Activated CD4-positive, alpha-beta T cell treated with anti-CD3 and anti-CD28 coated beads, Interleukin-10, Interleukin-2, amounts not matched to agents 100 ng/mL and 50 ng/mL, durations not matched to agents 16 hours and 8 hours (primary cell): ENCODE measurements around the gene BTBD9.
A peak's percentile ranks its signal among the peaks of the same experiment; 100 is the strongest.

Source experiments
- DNase-seq: peaks from one replicate; pipeline ENCODE4 v3.0.0-alpha.2; 2020

BTBD9 gene

DNA sequence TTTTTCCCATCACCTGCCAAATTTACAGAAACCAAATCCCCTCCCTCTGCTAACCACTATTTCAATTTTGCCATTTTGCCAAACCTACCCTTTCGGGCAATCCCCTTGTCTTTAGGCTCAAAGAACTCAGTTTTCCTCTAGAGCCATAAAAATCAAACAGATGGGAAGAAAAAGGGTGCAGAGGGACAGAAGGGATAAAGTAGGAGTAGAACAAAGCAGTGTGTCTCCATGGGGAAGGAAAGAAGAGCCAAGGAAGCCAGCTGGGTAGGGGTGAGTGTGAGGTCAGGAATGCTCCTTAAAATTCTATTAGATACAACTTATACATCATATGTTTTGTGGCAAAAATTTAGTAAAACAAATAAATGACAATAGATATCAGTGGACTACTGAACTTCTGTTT is 316.5 kb downstream of the BTBD9 start:
- no peak for DNase-seq

DNA sequence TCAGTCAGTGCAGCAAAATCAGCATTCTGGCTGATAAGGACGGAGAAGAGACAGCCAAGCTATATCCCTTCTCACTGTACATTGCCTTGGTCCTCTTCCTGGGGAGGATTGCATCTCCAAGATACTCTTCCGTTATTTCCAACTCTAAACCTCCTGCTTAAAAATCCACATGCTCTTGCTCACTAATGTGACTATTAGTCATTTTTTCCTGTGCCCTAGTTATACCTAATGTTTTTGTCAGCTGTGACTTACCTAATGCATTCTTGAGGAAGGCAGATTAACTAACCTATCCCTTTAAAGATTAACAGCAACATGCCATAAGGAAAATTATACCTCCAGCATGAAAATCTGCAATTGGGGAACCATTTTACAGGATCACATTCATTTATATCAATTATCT is 317.6 kb downstream of the BTBD9 start:
- no peak for DNase-seq

DNA sequence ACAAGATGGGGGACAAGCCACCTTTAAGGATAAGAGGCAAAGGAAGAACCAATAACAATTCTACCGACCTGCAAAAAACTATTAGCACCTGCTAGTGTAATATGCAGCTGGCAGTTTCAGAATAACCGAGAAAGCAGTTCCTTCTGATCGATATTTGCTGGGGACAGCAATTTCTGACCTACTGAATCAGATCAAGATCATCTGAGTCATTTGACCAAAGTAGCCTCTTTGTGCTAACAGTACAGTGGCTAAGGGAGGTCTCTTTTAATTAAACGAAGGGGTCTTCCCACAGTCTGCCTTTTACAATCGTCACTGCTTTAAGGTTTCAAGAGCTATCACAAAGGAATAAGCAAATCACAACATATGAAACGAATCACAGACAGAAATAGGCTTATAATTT is 318.9 kb downstream of the BTBD9 start:
- peak; percentile 6 for DNase-seq

GRCh38 chr6:38320358-38320757 is 319.4 kb downstream of the BTBD9 start:
- no peak for DNase-seq

DNA sequence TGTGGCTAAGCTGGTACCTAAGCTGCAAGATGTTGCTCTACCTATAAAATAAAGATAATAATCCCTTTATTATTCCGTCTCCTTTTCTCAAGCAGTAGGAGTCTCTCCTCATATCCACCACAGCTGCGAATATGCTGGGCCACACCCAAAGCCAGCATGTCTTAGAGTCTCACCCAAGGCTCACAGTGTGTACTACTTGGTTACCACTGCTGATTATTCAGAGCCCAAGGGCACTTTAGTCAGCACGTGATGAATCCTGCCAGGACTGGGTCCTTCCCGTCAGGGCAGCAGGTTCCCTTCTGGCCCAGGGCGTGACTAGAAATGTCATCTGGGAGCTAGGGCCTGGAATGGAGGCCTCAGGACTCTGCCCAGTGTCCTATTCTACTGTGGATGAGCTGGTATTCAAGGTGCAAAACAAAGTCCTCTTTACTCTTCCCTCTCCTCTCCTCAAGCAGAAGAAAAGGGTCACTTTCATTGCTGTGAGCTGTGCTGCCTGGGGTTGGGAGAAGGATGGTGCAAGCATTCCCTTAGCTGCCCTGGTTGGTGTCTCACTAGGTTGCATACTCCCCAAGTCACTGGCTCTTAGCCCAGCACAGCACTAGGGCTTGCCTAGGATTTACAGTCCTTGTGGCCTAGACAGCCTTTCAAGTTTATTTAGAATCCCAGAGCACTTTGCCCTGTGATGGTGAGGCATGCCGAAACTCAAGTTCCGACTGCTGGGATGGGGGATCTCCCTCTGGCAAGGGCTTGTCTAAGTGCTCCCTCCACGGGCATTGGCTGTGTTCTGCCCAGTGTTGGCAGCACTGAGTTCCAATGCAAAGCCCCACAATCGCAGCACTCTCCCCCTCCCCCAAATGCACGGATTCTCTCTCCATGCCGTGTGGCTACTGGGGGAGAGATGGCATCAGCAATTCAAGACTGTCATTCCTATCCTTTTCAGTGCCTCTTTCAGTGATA is 320.2 kb downstream of the BTBD9 start:
- DNase-seq = no peak

GRCh38 chr6:38316099-38316868 is 323.4 kb downstream of the BTBD9 start:
- DNase-seq = no peak

- no peak for DNase-seq
Observed at GRCh38 chr6:38311201-38311600, 328.5 kb downstream of the BTBD9 start.

- no peak for DNase-seq
Observed at GRCh38 chr6:38310061-38310460, 329.7 kb downstream of the BTBD9 start.

DNA sequence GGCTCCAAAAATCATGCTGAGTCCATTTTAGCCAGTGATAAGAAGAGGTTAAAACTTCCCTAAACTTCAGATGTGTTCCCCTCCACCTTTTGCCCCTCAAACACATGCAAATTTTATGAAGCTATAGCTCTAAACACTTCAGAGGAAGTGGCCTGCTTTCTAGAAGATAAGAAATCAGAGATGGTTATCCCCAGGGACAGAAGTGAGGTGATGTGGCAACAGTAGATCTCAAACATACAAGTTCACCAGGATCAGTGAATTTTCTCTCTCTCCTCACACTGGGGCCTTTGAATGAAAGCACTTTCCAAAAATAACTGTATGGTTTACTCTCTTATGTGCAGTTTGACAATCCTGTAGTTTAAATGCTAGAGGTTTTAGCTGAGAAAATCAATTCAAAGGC is 332.0 kb downstream of the BTBD9 start:
- DNase-seq = no peak

- no peak for DNase-seq
Observed at GRCh38 chr6:38306931-38307330, 332.8 kb downstream of the BTBD9 start.

DNA sequence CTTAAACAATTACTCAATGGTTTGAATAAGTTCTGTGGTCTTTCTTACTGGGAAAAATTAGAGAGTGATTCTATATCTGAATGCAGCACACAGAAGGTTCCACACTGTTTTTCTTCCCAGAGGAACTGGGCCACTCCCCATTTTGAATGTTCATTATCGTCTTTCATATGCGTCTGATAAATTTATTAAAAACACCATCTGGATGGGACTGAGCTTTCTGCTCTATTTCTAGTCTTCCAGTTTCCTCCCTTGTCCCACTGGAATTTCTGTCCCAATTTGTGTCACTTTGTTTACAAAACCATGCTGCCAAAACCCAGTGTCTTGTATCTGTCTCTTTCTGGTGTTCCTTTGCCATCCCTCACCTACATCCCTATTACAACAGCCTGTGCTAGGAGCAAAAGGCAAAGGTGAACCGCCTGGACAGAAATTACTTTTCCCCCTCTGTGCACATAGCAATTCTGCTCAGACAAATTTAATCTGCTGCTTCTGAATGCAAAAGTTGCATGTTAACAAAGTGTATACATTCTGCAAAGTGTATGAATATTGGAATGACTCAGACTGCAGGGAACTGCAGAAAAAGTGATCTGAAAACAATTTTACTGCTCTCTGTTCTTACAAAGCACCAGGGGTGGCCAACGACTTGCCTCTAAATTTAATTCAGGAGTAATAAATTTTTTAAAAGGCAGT is 333.6 kb downstream of the BTBD9 start:
- DNase-seq = peak; percentile 5

- DNase-seq = no peak
Observed at GRCh38 chr6:38302838-38303237, 336.9 kb downstream of the BTBD9 start.

- DNase-seq = no peak
Observed at GRCh38 chr6:38302081-38302480, 337.6 kb downstream of the BTBD9 start.

DNA sequence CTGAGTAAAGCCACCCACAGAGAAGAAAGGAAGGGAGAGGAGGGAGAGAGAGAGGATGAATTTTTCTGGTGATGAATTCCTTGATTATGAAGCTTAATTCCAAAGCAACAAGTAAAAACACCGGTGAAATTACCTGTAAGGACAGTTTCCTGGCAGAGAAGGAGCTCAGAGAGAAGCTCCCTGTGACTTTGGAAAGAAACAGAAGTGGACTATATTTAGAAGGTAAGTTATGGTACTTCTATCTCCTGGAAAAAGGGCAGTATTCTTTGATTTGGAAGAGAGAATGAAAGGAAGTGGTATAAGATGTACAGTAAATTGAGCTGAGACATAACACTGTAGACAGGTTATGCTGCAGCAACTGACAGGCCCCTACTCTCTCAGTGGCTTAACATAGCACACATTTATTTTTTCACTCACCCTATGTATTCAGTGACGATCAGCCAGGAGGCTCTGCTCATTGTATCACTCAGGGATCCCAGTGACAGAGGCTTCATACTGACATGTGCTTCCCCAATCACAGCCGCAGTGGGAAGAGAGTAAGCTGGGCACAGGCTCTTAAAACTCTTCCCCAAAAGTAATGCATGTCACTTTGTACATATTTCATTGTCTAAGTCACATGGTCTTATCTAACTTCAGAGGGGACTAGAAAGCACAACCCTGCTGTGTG is 349.5 kb downstream of the BTBD9 start:
- DNase-seq = no peak

DNA sequence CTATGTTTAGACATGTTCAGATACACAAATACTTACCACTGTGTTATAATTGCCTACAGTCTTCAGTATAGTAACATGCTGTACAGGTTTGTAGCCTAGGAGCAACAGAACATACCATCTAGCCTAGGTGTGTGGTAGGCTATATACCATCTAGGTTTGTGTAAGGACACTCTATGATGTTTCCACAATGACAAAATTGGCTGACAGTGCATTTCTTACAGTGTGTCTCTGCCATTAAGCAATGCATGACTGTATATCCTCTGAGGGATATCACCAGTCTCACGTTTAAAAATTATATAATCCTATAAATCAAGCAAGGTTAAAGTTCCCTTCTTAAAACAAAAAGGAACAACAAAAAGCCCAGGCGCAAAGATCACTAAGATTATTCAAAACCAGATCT is 352.2 kb downstream of the BTBD9 start:
- DNase-seq = no peak

GRCh38 chr6:38284802-38285394 is 354.8 kb downstream of the BTBD9 start:
- DNase-seq = no peak

GRCh38 chr6:38283734-38284362 is 355.9 kb downstream of the BTBD9 start:
- DNase-seq = peak; percentile 39

- no peak for DNase-seq
Observed at GRCh38 chr6:38282911-38283310, 356.8 kb downstream of the BTBD9 start.

DNA sequence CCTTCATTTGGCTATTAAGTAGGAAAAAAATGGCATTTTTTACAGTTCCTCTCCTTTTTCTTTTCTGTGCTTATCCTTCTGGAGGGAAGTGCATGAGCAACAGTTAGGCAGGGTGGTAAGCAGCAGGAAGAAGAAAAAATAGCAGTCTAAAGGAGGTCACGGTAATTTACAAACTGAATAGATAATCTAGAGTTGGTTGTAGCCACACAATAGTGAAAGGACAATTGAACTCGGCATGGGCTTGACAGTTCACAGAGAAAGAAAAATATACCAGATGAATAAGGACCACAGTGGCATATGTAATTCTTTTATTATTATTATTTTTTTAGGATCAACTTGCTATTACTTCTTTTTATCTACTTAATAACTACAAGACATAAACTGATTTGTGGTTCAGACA is 358.6 kb downstream of the BTBD9 start:
- DNase-seq = no peak

DNA sequence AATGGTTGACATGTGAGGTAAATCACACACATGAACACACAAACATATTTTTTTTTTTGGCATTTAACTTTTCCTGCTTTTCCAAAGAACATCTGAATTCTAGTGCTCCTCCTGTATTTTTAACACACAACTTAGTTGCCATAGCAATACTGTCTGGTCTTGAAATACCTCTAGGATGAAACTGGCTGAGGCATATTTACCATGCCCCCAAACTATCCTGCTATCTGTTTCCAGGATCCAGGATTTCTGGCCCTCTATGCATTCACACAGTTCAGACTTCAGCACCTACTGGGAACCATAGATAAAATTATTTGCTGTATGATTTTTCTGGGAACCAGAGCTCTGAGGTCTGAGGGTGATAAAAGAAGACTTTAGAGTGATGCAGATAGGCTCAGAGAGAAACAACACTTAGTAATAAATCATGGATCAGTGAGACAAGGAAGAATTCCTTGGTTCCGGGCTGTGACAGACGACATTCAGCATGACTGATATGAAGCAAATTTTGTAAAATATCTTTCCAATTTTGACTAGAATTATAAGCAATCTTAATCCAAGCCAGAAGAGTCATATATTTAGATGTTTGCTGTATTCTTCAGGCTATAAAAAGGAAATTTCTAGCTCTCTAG is 359.7 kb downstream of the BTBD9 start:
- DNase-seq = no peak

DNA sequence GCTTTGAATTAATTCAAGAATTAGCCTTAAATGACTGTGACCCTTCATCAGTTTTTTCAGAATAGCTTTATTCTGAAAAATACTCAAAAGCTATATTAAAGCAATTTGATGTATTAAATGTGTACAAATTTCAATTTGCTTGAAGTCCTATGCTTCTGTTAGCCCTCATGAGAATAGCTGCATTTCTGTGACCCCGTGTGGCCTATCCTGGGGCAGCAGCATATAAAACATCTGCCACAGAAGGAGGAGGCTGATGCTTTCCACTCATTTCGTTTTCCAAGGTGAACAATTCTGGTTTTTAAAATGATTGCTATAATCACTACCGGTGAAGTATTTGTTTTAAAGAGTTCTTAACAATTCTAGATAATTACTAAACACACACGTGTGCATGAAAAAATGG is 360.3 kb downstream of the BTBD9 start:
- no peak for DNase-seq

DNA sequence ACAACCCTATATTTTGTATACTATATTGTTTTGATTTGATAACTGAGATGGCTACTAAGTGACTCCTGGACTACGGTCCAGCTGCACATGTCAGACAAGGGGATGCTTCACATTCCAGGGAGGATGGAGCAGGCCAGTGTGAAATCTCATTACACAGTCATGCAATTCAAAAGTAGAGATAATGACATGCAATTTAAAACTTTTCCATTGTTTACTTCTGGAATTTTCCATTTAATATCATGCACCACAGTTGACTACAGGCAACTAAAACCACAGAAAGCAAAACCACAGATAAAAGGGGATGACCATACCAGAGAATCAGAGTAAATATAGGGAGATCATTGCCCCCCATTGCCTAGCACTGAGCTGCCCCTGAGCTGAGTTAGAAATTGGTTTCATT is 366.4 kb downstream of the BTBD9 start:
- no peak for DNase-seq
